22Rv1 (cell line): ENCODE measurements around the gene CCNK.

ENCODE experiments used
- ZFX ChIP-seq: fragments of 450-650 bp; IDR thresholded peaks from 2 replicates; pipeline ENCODE4 v1.6.1; 2017; ENCODE audit warnings: antibody characterized with exemption, borderline replicate concordance
- TF ChIP-seq, protein P1 (sequence below): fragments of 450-650 bp; IDR thresholded peaks from 2 replicates; pipeline ENCODE4 v1.5.1; 2017; ENCODE audit warnings: mild to moderate bottlenecking

- TF ChIP-seq, protein P1, sequence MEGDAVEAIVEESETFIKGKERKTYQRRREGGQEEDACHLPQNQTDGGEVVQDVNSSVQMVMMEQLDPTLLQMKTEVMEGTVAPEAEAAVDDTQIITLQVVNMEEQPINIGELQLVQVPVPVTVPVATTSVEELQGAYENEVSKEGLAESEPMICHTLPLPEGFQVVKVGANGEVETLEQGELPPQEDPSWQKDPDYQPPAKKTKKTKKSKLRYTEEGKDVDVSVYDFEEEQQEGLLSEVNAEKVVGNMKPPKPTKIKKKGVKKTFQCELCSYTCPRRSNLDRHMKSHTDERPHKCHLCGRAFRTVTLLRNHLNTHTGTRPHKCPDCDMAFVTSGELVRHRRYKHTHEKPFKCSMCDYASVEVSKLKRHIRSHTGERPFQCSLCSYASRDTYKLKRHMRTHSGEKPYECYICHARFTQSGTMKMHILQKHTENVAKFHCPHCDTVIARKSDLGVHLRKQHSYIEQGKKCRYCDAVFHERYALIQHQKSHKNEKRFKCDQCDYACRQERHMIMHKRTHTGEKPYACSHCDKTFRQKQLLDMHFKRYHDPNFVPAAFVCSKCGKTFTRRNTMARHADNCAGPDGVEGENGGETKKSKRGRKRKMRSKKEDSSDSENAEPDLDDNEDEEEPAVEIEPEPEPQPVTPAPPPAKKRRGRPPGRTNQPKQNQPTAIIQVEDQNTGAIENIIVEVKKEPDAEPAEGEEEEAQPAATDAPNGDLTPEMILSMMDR: no peak
- TF ChIP-seq ZFX: no peak
Measured at GRCh38 chr14:99505089-99505488, 23.9 kb downstream of the CCNK start.
